ENCODE data around the gene RPS14. TPM values are rescaled to one million over a fixed set of nuclear protein-coding genes. Genes with fewer than 3 reads are reported as not detected.
"Not testable (repeated sequence)": the region's sequence is repeated elsewhere in the genome, so short reads cannot be mapped to it uniquely, and the experiment has no call there.

Gene RPS14
- polyA plus RNA-seq, 6 donors from 2014 or later, result 4,594 to 6,671 (median 5,653) TPM

- no peaks in the 10 kb centered on the region for H3K36me3 Mint-ChIP-seq
- H3K4me1 Mint-ChIP-seq, result peaks cover 34 to 69% (median 58%) of the 10 kb centered on the region in 3 donors
- H3K4me3 Mint-ChIP-seq, result peak overlapping the region; percentile 31 to 85 (median 81)
- peak overlapping the region; percentile 93 to 99 (median 98) for H3K27ac Mint-ChIP-seq
- no peaks in the 10 kb centered on the region for H3K9me3 Mint-ChIP-seq
- ATAC-seq (ENCODE audit: low read depth in 2 of 2) (peak; percentile 91 to 92), DNase-seq (peak; percentile 87)
- no peaks in the 10 kb centered on the region for H3K27me3 Mint-ChIP-seq
These were observed 13.3 kb downstream of the RPS14 start for GRCh38 chr5:150436141-150436680.

- Mint-ChIP-seq H3K9me3 (no peaks in the 10 kb centered on the region), H3K4me1 (peaks cover 44 to 84% (median 64%) of the 10 kb centered on the region in 3 donors), H3K27me3 (no peaks in the 10 kb centered on the region), H3K4me3 (peak overlapping the region in 2 of 8 donors; percentile 47 to 61), H3K27ac (peak overlapping the region in 3 of 6 donors; percentile 62 to 93 (median 93)), H3K36me3 (no peaks in the 10 kb centered on the region)
- ATAC-seq (ENCODE audit: low read depth in 2 of 2) (no peak), DNase-seq (no peak)
These were observed 15.1 kb downstream of the RPS14 start for GRCh38 chr5:150434464-150434863.

GRCh38 chr5:150431574-150431973, 18.0 kb downstream of the RPS14 start:
- H3K9me3 Mint-ChIP-seq, result no peaks in the 10 kb centered on the region
- no peaks in the 10 kb centered on the region for H3K27me3 Mint-ChIP-seq
- no peaks in the 10 kb centered on the region for H3K36me3 Mint-ChIP-seq
- ATAC-seq (ENCODE audit: low read depth in 2 of 2) (no peak), DNase-seq (no peak)
- H3K4me3 Mint-ChIP-seq, result peak overlapping the region in 6 of 8 donors; percentile 18 to 89 (median 44)
- peaks cover 55 to 90% (median 72%) of the 10 kb centered on the region in 3 donors for H3K4me1 Mint-ChIP-seq
- H3K27ac Mint-ChIP-seq, result peak overlapping the region in 5 of 6 donors; percentile 80 to 100 (median 95)

- Mint-ChIP-seq H3K4me1 (peaks cover 50 to 84% (median 67%) of the 10 kb centered on the region in 3 donors), H3K36me3 (no peaks in the 10 kb centered on the region), H3K9me3 (no peaks in the 10 kb centered on the region), H3K27ac (peak overlapping the region; percentile 72 to 100 (median 92)), H3K4me3 (peak overlapping the region in 6 of 8 donors; percentile 45 to 89 (median 76)), H3K27me3 (no peaks in the 10 kb centered on the region)
- DNase-seq (no peak), ATAC-seq (ENCODE audit: low read depth in 2 of 2) (no peak)
These were observed 18.5 kb downstream of the RPS14 start for GRCh38 chr5:150431048-150431447.

- Mint-ChIP-seq H3K36me3 (no peaks in the 10 kb centered on the region), H3K9me3 (no peaks in the 10 kb centered on the region), H3K4me1 (peaks cover 50 to 72% (median 67%) of the 10 kb centered on the region in 3 donors), H3K4me3 (peak overlapping the region; percentile 53 to 91 (median 88)), H3K27ac (peak overlapping the region; percentile 91 to 100 (median 100)), H3K27me3 (no peaks in the 10 kb centered on the region)
- peak; percentile 80 for DNase-seq
- ATAC-seq (ENCODE audit: low read depth in 2 of 2), result peak; percentile 97 to 98
These were observed 20.1 kb downstream of the RPS14 start for GRCh38 chr5:150429410-150429873.

- Mint-ChIP-seq H3K4me3 (peak overlapping the region; percentile 23 to 91 (median 87)), H3K36me3 (no peaks in the 10 kb centered on the region), H3K27ac (peak overlapping the region; percentile 91 to 100 (median 100)), H3K4me1 (peaks cover 51 to 68% (median 68%) of the 10 kb centered on the region in 3 donors), H3K27me3 (no peaks in the 10 kb centered on the region), H3K9me3 (no peaks in the 10 kb centered on the region)
- no peak for ATAC-seq (ENCODE audit: low read depth in 2 of 2)
- DNase-seq, result no peak
These were observed 20.6 kb downstream of the RPS14 start for GRCh38 chr5:150428978-150429377.

- Mint-ChIP-seq H3K4me1 (peaks cover 49 to 61% (median 61%) of the 10 kb centered on the region in 3 donors), H3K27me3 (no peaks in the 10 kb centered on the region), H3K27ac (peak overlapping the region; percentile 45 to 100 (median 98)), H3K4me3 (peak overlapping the region in 7 of 8 donors; percentile 23 to 91 (median 87)), H3K9me3 (no peaks in the 10 kb centered on the region), H3K36me3 (no peaks in the 10 kb centered on the region)
- ATAC-seq (ENCODE audit: low read depth in 2 of 2), result no peak
- DNase-seq, result no peak
These were observed 21.2 kb downstream of the RPS14 start for GRCh38 chr5:150428106-150428876.

- not testable (repeated sequence) for DNase-seq; ATAC-seq (ENCODE audit: low read depth in 2 of 2); H3K27ac Mint-ChIP-seq; H3K36me3 Mint-ChIP-seq; H3K9me3 Mint-ChIP-seq; H3K27me3 Mint-ChIP-seq; H3K4me3 Mint-ChIP-seq
- peaks cover 44 to 60% (median 58%) of the 10 kb centered on the region in 3 donors for H3K4me1 Mint-ChIP-seq
These were observed 23.4 kb downstream of the RPS14 start for GRCh38 chr5:150426165-150426564.

GRCh38 chr5:150422758-150423157, 26.8 kb downstream of the RPS14 start:
- ATAC-seq (ENCODE audit: low read depth in 2 of 2) (no peak), DNase-seq (no peak)
- H3K27me3 Mint-ChIP-seq, result no peaks in the 10 kb centered on the region
- peak overlapping the region in 3 of 6 donors; percentile 6 to 66 (median 27) for H3K27ac Mint-ChIP-seq
- peaks cover 37 to 57% (median 48%) of the 10 kb centered on the region in 3 donors for H3K4me1 Mint-ChIP-seq
- no peaks in the 10 kb centered on the region for H3K9me3 Mint-ChIP-seq
- no peaks in the 10 kb centered on the region for H3K36me3 Mint-ChIP-seq
- no peak overlapping the region for H3K4me3 Mint-ChIP-seq

- Mint-ChIP-seq H3K27ac (peak overlapping the region in 4 of 6 donors; percentile 27 to 84 (median 76)), H3K9me3 (no peaks in the 10 kb centered on the region), H3K4me1 (peaks cover 34 to 58% (median 43%) of the 10 kb centered on the region in 3 donors), H3K4me3 (peak overlapping the region in 1 of 8 donors; percentile 66), H3K27me3 (no peaks in the 10 kb centered on the region), H3K36me3 (no peaks in the 10 kb centered on the region)
- ATAC-seq (ENCODE audit: low read depth in 2 of 2) (no peak), DNase-seq (no peak)
These were observed 27.5 kb downstream of the RPS14 start for GRCh38 chr5:150422075-150422474.

- DNase-seq, result peak; percentile 83
- Mint-ChIP-seq H3K4me3 (peak overlapping the region; percentile 65 to 91 (median 85)), H3K4me1 (peaks cover 48 to 79% (median 56%) of the 10 kb centered on the region in 3 donors), H3K27me3 (no peaks in the 10 kb centered on the region), H3K9me3 (no peaks in the 10 kb centered on the region), H3K27ac (peak overlapping the region; percentile 98 to 100 (median 99)), H3K36me3 (no peaks in the 10 kb centered on the region)
- peak; percentile 98 to 99 for ATAC-seq (ENCODE audit: low read depth in 2 of 2)
These were observed 29.8 kb downstream of the RPS14 start for GRCh38 chr5:150419630-150420270.

- ATAC-seq (ENCODE audit: low read depth in 2 of 2); H3K9me3 Mint-ChIP-seq: not testable (repeated sequence)
- peaks cover 0 to 14% (median 3%) of the 10 kb centered on the region in 3 donors for H3K27me3 Mint-ChIP-seq
- H3K4me1 Mint-ChIP-seq, result peaks cover 52 to 69% (median 64%) of the 10 kb centered on the region in 3 donors
- peak overlapping the region; percentile 100 for H3K27ac Mint-ChIP-seq
- peaks cover 21 to 29% of the 10 kb centered on the region in 2 donors for H3K36me3 Mint-ChIP-seq
- DNase-seq, result peak; percentile 44
- H3K4me3 Mint-ChIP-seq, result peak overlapping the region; percentile 90 to 100 (median 96)
These were observed 35.4 kb downstream of the RPS14 start for GRCh38 chr5:150413902-150414790.
